Stimulated activated naive B cell treated with anti-CD40 and anti-IgM and Interleukin-4, amounts not matched to agents 10 μg/mL and 1 μg/mL and 100 μg/mL, for 72 hours (primary cell): Measurements from ENCODE around the gene DENND2D.

ENCODE experiments used
- ATAC-seq, 2 donors: fragments of 150-1000 bp; cut with Tn5 transposase; replicated peaks; 2 replicates each; pipeline ENCODE4 v1.10.0; 2021; ENCODE audit warnings: moderate library complexity in 1 of 2
- DNase-seq: peaks from one replicate; pipeline ENCODE4 v3.0.0; 2021
- H3K27ac Mint-ChIP-seq: one replicate; pipeline ENCODE4 v1.8.0; 2022; ENCODE audit warnings: mild to moderate bottlenecking, mixed read lengths
- H3K27me3 Mint-ChIP-seq, 2 donors: one replicate each; pipeline ENCODE4 v1.8.0; 2022; ENCODE audit warnings: mixed read lengths in 2 of 2
- H3K36me3 Mint-ChIP-seq, 2 donors: one replicate each; pipeline ENCODE4 v1.8.0; 2022; ENCODE audit warnings: mixed read lengths in 2 of 2, mild to moderate bottlenecking in 1 of 2
- H3K4me1 Mint-ChIP-seq, 2 donors: one replicate each; pipeline ENCODE4 v1.8.0; 2022; ENCODE audit warnings: mixed read lengths in 2 of 2, mild to moderate bottlenecking in 1 of 2
- H3K4me3 Mint-ChIP-seq, 2 donors: one replicate each; pipeline ENCODE4 v1.8.0; 2022; ENCODE audit warnings: mild to moderate bottlenecking in 2 of 2, mixed read lengths in 2 of 2, moderate library complexity in 1 of 2
- H3K9me3 Mint-ChIP-seq, 2 donors: one replicate each; pipeline ENCODE4 v1.8.0; 2022; ENCODE audit warnings: mixed read lengths in 2 of 2, mild to moderate bottlenecking in 1 of 2

The DENND2D gene

DNA sequence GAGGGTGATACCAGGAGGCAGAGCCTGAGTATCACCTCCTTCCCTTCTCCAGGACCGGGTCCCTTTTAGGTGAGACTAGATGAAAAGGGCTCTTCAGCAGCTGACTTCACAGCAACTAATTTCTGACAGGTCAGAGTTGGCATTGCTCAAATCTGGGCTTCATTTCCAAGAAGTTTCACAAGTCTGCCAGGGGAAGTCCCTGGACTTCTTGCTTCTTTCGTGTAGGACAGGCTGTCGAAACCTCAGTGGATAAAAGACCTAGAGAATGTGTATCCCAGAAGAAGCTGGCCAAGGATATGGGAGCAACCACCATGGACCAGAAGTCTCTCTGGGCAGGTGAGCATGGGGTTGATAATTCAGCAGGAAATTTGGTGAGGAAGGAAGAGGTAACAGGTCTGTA lies 27.0 kb upstream of the DENND2D start, which contains the start of gene CHI3L2:
TSS of gene CHI3L2 (plus strand) at position 280 of the 400 bp plus-strand sequence. CDS start at position 297, 17 bp downstream.
- Mint-ChIP-seq H3K27ac (no peak within 1 kb of the TSS), H3K36me3 (peaks cover 0 to 3% of the 10 kb centered on the region in 2 donors), H3K9me3 (no peaks in the 10 kb centered on the region), H3K4me3 (peak within 1 kb of the TSS in 1 of 2 donors; percentile 14), H3K4me1 (peaks cover 49 to 73% of the 10 kb centered on the region in 2 donors), H3K27me3 (no peaks in the 10 kb centered on the region)
- DNase-seq (no peak), ATAC-seq (no peak)

DNA sequence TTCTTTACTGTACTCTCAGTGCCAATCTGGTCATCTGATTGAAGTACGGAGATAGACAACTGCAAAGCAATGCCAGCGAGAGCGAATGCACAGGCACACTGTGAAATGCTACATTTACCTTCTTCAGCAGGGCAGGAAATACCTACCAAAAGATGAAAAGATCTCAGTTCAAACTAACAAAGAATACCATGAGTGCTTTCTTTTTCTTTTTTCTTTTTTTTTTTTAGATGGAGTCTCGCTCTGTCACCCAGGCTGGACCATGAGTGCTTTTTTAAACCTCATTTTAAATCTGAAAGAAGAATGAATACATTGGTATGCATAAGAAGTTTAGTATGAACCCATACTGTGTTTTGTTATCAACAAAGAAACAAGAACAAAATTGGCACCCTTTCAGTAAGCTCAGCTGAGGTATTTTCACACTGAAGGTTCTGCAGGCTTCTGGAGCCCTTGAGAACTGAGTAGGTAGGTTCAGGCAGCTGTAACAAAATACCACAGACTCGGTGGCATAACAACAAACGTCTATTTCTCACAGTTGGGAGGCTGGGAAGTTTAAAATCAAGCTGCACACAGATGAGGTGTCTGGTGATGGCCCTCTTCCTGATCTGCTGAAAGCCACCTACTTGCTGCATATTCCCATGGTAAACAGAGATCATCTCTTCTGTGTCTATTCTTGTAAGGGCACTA lies 25.4 kb upstream of the DENND2D start:
- H3K36me3 Mint-ChIP-seq = peaks cover 0 to 3% of the 10 kb centered on the region in 2 donors
- H3K9me3 Mint-ChIP-seq = no peaks in the 10 kb centered on the region
- ATAC-seq (no peak), DNase-seq (no peak)
- H3K27ac Mint-ChIP-seq = peak overlapping the region; percentile 2
- H3K4me1 Mint-ChIP-seq = peaks cover 57 to 78% of the 10 kb centered on the region in 2 donors
- H3K27me3 Mint-ChIP-seq = no peaks in the 10 kb centered on the region
- no peak overlapping the region for H3K4me3 Mint-ChIP-seq

DNA sequence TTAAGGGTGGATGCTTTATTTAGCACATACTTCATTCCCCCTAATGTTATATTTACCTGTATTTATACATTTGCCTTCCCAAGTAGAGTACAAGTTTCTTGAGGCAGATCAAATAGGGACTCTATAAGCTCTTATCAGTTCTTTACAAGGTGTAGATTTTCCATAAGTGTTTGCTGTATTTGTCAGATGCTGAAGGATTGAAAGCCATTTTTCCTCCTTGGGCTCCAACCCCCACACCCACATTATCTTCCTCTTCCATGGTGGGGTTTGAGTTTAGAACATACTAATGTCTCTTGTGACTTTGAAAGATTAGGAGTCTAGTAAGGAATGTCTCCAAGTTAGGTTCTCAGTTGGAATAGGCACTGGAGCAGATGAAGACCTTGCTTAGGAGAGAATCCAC lies 24.6 kb upstream of the DENND2D start:
- Mint-ChIP-seq H3K36me3 (no peaks in the 10 kb centered on the region), H3K9me3 (no peaks in the 10 kb centered on the region), H3K4me3 (no peak overlapping the region), H3K27ac (peak overlapping the region; percentile 2), H3K27me3 (no peaks in the 10 kb centered on the region), H3K4me1 (peaks cover 61 to 79% of the 10 kb centered on the region in 2 donors)
- no peak for DNase-seq
- ATAC-seq = no peak

DNA sequence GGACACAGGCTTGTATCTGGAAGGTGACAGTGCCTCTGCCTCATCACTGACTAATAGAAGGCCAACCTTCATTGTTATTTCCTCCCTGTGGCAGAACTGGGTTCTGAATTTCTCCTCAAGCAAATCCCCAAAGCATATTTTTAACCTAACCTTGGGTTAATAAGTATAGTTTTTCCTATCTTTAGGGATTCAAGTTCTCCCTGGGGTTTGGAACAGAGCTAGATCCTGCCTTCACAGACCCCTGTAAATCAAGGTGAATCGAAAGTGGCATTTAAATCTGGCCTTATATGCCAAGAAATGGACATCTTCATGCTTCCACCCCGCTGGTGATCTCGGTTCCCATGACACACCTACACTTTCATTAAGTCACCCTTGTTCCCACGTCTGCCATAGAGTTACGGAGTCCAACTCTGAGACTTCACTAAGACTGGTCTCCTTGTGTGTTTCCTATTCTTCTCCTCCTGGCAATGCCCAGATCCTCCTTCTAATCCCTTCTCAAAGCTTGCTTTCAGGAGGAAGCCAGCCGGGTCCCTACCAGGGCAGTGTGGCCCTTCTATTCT lies 22.8 kb upstream of the DENND2D start:
- Mint-ChIP-seq H3K27me3 (no peaks in the 10 kb centered on the region), H3K4me3 (peak overlapping the region in 1 of 2 donors; percentile 83), H3K9me3 (no peaks in the 10 kb centered on the region), H3K27ac (peak overlapping the region; percentile 66), H3K36me3 (peaks cover 0 to 8% of the 10 kb centered on the region in 2 donors), H3K4me1 (peaks cover 67 to 88% of the 10 kb centered on the region in 2 donors)
- DNase-seq (no peak), ATAC-seq (no peak)

DNA sequence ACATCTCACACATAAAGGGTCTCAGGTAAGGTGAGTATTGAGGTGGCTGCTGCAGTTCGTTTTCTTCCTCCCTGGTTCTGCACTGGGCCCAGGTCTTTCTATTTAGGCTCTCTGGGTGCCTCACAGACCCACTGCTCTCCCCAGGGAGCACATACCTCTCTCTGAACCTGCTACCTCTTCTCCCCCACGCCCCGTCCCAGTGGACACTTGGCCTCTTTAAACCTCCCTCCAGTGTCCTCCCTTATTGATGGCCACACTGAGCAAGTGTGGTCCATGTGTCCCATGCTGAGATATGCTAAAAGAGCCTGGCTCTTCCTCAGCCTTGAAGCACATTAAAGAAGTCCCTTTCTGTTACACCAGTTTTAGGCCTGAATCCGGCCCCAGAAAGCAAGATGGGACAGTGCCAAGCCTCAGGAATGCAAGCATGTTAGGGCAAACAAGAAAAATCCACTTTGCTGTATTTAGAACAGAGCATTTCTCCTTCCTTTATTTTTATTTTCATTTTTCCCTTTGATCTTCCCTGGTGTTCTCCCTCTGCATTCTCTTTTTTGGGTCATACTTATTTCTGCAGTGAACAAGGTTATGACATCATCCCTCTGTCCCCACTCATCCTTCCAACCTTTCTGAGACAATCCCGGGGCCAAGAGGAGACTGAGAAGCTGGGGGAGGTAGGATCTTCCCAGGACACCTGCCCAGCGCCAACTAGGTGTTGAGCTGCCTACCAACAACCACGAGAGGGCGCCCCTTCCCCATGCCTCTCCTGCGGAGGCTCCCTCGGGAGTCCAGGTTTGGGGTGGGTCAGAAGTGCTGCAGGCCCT lies 22.1 kb upstream of the DENND2D start:
- peak overlapping the region; percentile 97 for H3K27ac Mint-ChIP-seq
- DNase-seq (peak; percentile 72), ATAC-seq (peak; percentile 33 to 41)
- peaks cover 0 to 8% of the 10 kb centered on the region in 2 donors for H3K36me3 Mint-ChIP-seq
- peaks cover 69 to 88% of the 10 kb centered on the region in 2 donors for H3K4me1 Mint-ChIP-seq
- H3K27me3 Mint-ChIP-seq = no peaks in the 10 kb centered on the region
- no peaks in the 10 kb centered on the region for H3K9me3 Mint-ChIP-seq
- peak overlapping the region; percentile 66 to 83 for H3K4me3 Mint-ChIP-seq

DNA sequence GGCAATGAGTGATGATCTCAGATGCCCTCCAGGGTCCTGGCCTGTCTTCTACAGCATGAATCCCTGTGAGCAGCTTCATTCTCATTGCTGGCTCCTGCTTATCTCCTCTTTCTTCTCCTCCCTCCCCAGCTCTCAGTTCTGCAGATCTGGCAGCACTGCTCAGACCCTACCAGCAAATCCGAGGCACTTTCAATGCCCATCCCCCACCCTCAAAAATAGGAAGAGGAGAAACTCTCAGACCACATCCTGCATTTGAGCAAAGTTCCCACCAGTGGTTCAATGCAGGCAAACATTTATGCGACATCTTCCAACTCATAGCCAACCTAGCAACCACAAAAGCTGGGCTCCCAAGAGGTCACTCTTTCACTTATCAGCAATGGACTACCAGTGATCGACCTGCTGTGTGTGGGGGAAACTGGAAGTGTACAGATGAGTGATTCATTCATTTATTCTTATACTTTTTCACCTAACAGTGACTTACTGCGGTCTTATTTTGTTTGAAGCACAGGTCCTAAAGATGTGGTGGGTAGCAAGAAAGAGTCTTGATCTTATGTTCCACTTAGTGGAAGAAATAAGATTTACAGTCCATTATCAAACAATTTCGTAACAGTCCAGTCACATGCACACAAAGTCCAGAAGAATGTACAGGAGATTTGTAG lies 21.3 kb upstream of the DENND2D start:
- DNase-seq (peak; percentile 75), ATAC-seq (peak; percentile 74 to 77)
- Mint-ChIP-seq H3K9me3 (no peaks in the 10 kb centered on the region), H3K36me3 (peaks cover 0 to 8% of the 10 kb centered on the region in 2 donors), H3K27ac (peak overlapping the region; percentile 97), H3K4me1 (peaks cover 70 to 88% of the 10 kb centered on the region in 2 donors), H3K27me3 (no peaks in the 10 kb centered on the region), H3K4me3 (peak overlapping the region; percentile 66)

DNA sequence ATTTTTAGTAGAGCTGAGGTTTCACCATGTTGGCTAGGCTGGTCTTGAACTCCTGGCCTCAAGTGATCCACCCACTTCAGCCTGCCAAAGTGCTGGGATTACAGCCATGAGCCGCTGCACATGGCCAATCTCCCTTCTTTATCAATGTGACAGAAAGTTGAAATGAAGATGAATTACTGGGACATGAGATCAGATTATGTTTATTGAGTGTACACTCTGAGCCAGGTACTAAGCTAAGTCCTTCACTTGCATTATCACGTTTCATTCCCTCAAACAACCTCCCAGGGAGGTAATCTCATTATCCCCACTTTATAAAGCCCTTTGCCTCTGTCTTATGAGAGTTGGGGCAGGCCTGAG lies 20.8 kb upstream of the DENND2D start:
- H3K27me3 Mint-ChIP-seq = no peaks in the 10 kb centered on the region

DNA sequence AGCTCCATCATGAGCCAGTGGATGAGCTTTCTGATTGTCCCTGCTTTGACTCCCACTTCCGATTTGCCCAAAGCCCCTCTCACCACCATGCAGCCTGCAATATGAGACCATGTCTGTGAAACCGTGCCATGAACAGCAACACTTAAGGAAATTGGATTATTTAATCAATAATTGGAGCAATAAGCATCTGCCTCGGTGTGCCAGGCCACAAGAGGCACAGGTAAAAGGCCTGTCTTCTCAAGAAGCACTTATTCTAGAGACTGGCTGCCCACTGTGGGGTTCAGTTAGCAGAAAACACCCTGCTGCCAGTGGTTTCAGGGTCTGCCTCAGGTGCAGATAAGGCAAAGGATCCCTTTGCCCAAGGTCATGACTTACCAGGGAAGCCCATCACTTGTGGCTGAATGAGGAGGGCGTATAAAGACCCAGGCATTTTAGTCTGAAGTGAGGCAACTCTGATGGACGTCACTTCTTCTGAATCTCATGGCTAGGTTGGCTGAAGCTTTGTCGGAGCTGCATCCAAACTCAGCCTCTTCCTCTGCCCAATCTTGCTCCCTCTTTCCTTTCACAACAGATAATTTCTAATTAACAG lies 19.9 kb upstream of the DENND2D start:
- peaks cover 0 to 8% of the 10 kb centered on the region in 2 donors for H3K36me3 Mint-ChIP-seq
- peaks cover 71 to 88% of the 10 kb centered on the region in 2 donors for H3K4me1 Mint-ChIP-seq
- H3K9me3 Mint-ChIP-seq = no peaks in the 10 kb centered on the region
- H3K4me3 Mint-ChIP-seq = peak overlapping the region; percentile 46 to 61
- no peaks in the 10 kb centered on the region for H3K27me3 Mint-ChIP-seq
- H3K27ac Mint-ChIP-seq = peak overlapping the region; percentile 91
- ATAC-seq = no peak
- no peak for DNase-seq

More for the DNA sequence above, 20.8 kb upstream of the DENND2D start:
- Mint-ChIP-seq H3K4me1 (peaks cover 71 to 88% of the 10 kb centered on the region in 2 donors), H3K4me3 (peak overlapping the region; percentile 66), H3K27ac (peak overlapping the region; percentile 97), H3K36me3 (peaks cover 0 to 8% of the 10 kb centered on the region in 2 donors), H3K9me3 (no peaks in the 10 kb centered on the region)
- DNase-seq = no peak
- ATAC-seq = no peak

DNA sequence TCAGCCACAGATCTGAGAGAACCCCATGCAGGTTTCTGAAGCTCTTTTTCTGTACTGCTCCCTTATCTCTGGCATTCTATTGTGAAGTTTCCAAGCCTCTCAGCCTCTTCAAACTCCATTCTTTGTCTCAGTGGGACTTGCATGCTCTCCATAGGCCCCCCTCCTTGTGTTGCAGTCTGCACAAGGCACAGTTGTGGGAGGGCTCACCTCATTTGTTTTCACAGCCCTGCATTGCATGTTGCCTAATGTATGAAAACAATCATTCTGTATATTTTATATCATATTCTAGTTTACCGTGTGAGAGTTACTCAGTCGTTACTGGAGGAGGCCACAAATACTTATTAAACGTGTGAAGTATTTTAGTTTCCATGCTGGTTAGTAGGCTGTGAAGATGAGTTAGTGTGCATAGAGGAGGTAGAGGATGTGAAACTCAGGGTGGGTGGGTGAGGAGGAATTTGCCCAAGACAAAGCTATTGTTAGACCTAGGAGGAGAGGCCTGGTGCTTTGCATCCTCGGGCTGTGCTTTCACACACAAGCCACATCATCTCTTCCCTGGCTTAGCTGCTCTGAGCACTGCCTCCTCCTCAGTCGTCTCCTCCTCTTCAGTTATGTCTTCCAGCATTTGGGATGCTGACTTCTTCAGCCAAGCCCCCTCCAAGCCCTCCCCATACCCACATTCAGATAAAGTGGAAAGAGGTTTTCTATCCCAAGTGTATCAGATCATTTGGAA lies 19.3 kb upstream of the DENND2D start:
- H3K36me3 Mint-ChIP-seq = peaks cover 0 to 8% of the 10 kb centered on the region in 2 donors
- peak overlapping the region; percentile 60 to 61 for H3K4me3 Mint-ChIP-seq
- H3K4me1 Mint-ChIP-seq = peaks cover 75 to 90% of the 10 kb centered on the region in 2 donors
- H3K27me3 Mint-ChIP-seq = no peaks in the 10 kb centered on the region
- H3K9me3 Mint-ChIP-seq = no peaks in the 10 kb centered on the region
- no peak for DNase-seq
- peak; percentile 61 for ATAC-seq
- peak overlapping the region; percentile 91 for H3K27ac Mint-ChIP-seq

DNA sequence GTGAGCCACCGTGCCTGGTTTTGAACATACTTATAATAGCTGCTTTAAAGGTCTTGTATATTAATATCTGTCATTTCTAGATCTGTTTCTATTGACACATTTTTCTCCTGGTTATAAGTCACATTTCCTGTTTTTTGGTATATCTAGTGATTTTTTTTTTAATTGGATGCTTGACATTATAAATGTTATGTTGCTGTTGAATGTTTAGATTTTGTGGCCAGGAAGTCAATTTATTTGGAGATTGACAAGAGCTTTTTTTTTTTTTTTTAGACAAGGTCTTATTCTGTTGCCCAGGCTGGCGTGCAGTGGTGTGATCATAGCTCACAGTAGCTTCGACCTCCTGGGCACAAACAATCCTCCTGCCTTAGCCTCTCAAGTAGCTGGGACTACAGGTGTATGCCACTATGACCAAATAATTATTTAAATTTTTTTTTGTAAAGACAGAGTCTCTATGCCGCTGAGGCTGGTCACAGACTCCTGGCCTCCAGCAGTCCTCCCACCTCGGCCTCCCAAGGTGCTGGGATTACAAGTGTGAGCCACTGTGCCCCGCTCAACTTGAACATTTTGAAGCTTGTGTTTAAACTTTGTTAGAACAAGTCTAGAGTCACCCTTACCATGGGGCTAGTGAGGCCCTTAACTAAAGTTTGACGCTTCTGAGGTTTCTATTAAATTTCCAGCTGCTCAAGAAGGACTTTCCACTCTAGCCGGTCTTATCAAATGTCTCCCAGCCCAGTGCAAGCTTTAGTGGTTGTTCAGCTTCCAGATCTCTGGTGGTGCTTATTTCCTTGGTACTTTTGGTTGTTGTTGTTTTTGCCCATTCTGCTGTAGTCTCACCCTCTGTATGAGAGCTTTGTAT lies 18.5 kb upstream of the DENND2D start:
- peaks cover 82 to 98% of the 10 kb centered on the region in 2 donors for H3K4me1 Mint-ChIP-seq
- DNase-seq = no peak
- H3K4me3 Mint-ChIP-seq = peak overlapping the region; percentile 30 to 60
- H3K9me3 Mint-ChIP-seq = no peaks in the 10 kb centered on the region
- ATAC-seq = no peak
- peaks cover 0 to 8% of the 10 kb centered on the region in 2 donors for H3K36me3 Mint-ChIP-seq
- H3K27me3 Mint-ChIP-seq = no peaks in the 10 kb centered on the region
- peak overlapping the region; percentile 91 for H3K27ac Mint-ChIP-seq

DNA sequence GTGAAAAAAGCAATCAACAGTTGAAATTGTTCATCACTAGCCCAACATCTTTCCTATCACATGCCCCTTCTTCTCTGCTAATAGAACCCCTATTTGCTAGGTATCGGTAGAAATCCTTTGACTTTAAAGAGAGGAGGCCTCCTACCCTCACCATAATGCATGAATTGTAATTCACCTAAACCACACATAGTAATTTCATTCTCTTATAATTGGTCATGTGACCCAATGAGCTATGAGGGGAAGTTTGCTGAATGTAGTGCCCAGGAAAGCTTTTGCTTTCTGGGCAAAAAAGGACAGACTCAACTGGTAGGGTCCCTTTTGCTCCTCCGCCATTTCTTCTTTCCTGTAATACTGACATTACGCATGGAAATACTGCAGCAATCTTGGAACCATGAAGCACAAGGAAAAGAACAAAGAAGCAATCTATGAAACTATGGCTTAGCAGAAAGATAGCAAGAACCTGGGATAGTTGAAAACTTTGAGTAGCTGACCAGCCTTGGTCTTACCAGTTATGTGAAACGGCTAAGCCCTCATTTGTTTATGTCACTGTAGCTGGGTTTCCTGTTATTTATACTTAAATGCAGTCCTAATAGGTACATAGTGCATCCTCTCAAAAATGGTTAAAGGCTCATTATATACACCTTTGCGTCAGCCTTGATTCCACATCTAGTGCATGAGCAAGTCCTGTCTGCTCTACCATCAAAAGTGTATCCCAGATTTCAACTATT lies 16.9 kb upstream of the DENND2D start:
- H3K27ac Mint-ChIP-seq = peak overlapping the region; percentile 90
- H3K36me3 Mint-ChIP-seq = peaks cover 0 to 8% of the 10 kb centered on the region in 2 donors
- H3K27me3 Mint-ChIP-seq = no peaks in the 10 kb centered on the region
- peaks cover 83 to 100% of the 10 kb centered on the region in 2 donors for H3K4me1 Mint-ChIP-seq
- DNase-seq (no peak), ATAC-seq (no peak)
- no peaks in the 10 kb centered on the region for H3K9me3 Mint-ChIP-seq
- H3K4me3 Mint-ChIP-seq = peak overlapping the region in 1 of 2 donors; percentile 62

DNA sequence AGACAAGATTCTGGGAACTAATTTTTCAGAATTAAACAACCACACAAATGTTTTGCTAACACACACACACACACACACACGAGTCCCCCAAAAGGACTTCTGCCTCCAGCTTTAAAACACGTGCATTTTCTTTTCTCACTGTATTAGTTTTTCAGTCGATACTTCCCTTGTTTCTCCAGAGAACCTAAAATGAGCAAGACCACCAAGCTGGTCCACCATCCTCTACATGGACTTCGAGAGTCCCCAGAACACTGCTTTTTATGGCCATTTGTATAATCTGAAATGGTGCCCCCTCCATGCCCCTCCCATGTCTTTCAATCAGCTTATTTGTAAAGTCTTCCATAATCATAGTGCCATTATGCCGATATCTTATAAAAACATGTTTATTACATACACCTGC lies 16.3 kb upstream of the DENND2D start:
- no peaks in the 10 kb centered on the region for H3K9me3 Mint-ChIP-seq
- ATAC-seq (no peak), DNase-seq (no peak)
- peaks cover 77 to 94% of the 10 kb centered on the region in 2 donors for H3K4me1 Mint-ChIP-seq
- peak overlapping the region; percentile 90 for H3K27ac Mint-ChIP-seq
- H3K36me3 Mint-ChIP-seq = peaks cover 0 to 8% of the 10 kb centered on the region in 2 donors
- no peaks in the 10 kb centered on the region for H3K27me3 Mint-ChIP-seq
- peak overlapping the region; percentile 3 to 62 for H3K4me3 Mint-ChIP-seq
